ENCODE results near the gene SPAG9. TPM values are rescaled to one million over a fixed set of nuclear protein-coding genes. Genes with fewer than 3 reads are reported as not detected.

SPAG9 gene
- total RNA-seq, 1 experiment from 2014 or later = 130 TPM

- ChIA-PET POLR2A (no interaction called here), CTCF (interaction anchor here (0.6 kb wide), 1 partner anchor 58 kb away, joined by 3 read pairs; no protein-coding TSS in a partner anchor)
- intact Hi-C loops (cut with micrococcal nuclease; ENCODE audit: unreplicated experiment) = loop anchor here (5.0 kb wide), 1 partner anchor 37 kb away; no protein-coding TSS in a partner anchor
- no peak overlapping the region for H3K4me3 ChIP-seq (ENCODE audit: low read depth, low read length)
- H3K36me3 ChIP-seq (ENCODE audit: control insufficient read depth, insufficient read depth, low read length) = no peaks in the 10 kb centered on the region
- no peaks in the 10 kb centered on the region for H3K9me3 Mint-ChIP-seq (ENCODE audit: unreplicated experiment)
- TF ChIP-seq, protein P1, sequence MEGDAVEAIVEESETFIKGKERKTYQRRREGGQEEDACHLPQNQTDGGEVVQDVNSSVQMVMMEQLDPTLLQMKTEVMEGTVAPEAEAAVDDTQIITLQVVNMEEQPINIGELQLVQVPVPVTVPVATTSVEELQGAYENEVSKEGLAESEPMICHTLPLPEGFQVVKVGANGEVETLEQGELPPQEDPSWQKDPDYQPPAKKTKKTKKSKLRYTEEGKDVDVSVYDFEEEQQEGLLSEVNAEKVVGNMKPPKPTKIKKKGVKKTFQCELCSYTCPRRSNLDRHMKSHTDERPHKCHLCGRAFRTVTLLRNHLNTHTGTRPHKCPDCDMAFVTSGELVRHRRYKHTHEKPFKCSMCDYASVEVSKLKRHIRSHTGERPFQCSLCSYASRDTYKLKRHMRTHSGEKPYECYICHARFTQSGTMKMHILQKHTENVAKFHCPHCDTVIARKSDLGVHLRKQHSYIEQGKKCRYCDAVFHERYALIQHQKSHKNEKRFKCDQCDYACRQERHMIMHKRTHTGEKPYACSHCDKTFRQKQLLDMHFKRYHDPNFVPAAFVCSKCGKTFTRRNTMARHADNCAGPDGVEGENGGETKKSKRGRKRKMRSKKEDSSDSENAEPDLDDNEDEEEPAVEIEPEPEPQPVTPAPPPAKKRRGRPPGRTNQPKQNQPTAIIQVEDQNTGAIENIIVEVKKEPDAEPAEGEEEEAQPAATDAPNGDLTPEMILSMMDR (IDR thresholded peaks at IDR 0.05; ENCODE audit: insufficient read depth in 1 of 2, low read depth in 1 of 2, low read length in 1 of 2, severe bottlenecking in 1 of 2, unreplicated experiment in 1 of 2) = no peak
- no peaks in the 10 kb centered on the region for H3K9me3 ChIP-seq
- no peak for DNase-seq
- H3K27ac Mint-ChIP-seq (ENCODE audit: unreplicated experiment) = no peak overlapping the region
- no peak overlapping the region for H3K4me3 Mint-ChIP-seq (ENCODE audit: unreplicated experiment)
- H3K4me1 ChIP-seq = peaks cover 20% of the 10 kb centered on the region
- peaks cover 27% of the 10 kb centered on the region for H3K4me1 Mint-ChIP-seq (ENCODE audit: low read depth, unreplicated experiment)
- H3K27me3 ChIP-seq (replicated peaks; ENCODE audit: control insufficient read depth, insufficient read depth, low read length) = no peaks in the 10 kb centered on the region
- H3K27me3 Mint-ChIP-seq (ENCODE audit: insufficient read depth, unreplicated experiment) = no peaks in the 10 kb centered on the region
- BruUV-seq (replicated peaks) = no TSS peak
- peaks cover 24% of the 10 kb centered on the region for H3K36me3 Mint-ChIP-seq (ENCODE audit: insufficient read depth, unreplicated experiment)
Measured at GRCh38 chr17:51054748-51055147, 65.9 kb downstream of the SPAG9 start.

DNA sequence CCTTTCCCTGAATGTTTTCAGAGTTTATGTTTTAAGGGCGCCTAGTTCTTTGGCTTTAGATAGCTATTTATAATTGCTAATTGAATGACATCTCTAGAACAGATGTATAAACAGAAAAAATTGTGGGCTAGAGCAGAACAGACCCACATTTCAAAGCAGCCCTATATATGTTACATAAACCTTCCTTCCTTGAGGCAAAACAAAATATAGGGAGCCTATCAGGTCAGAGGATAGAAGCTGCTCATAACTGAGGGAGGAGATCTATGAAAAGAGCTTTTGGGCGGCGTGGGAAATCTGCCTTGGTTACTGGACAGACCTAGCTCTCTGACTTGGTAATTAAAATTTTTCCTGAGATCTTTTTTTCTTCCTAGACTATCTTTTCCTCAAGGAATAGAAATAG is 68.4 kb downstream of the SPAG9 start:
- Histone ChIP-seq H3K36me3 (ENCODE audit: control insufficient read depth, insufficient read depth, low read length) (no peaks in the 10 kb centered on the region), H3K9me3 (no peaks in the 10 kb centered on the region), H3K4me3 (ENCODE audit: low read depth, low read length) (no peak overlapping the region), H3K27me3 (replicated peaks; ENCODE audit: control insufficient read depth, insufficient read depth, low read length) (no peaks in the 10 kb centered on the region), H3K4me1 (peaks cover 10% of the 10 kb centered on the region)
- no peak overlapping the region for H3K27ac Mint-ChIP-seq (ENCODE audit: unreplicated experiment)
- DNase-seq = no peak
- ChIA-PET CTCF (no interaction called here), POLR2A (no interaction called here)
- H3K27me3 Mint-ChIP-seq (ENCODE audit: insufficient read depth, unreplicated experiment) = no peaks in the 10 kb centered on the region
- TF ChIP-seq, protein P1 (IDR thresholded peaks at IDR 0.05; ENCODE audit: insufficient read depth in 1 of 2, low read depth in 1 of 2, low read length in 1 of 2, severe bottlenecking in 1 of 2, unreplicated experiment in 1 of 2) = no peak
- H3K4me1 Mint-ChIP-seq (ENCODE audit: low read depth, unreplicated experiment) = peaks cover 14% of the 10 kb centered on the region
- TSS peak; percentile 20 for BruUV-seq (replicated peaks)
- peaks cover 13% of the 10 kb centered on the region for H3K36me3 Mint-ChIP-seq (ENCODE audit: insufficient read depth, unreplicated experiment)
- H3K9me3 Mint-ChIP-seq (ENCODE audit: unreplicated experiment) = no peaks in the 10 kb centered on the region
- intact Hi-C loops (cut with micrococcal nuclease; ENCODE audit: unreplicated experiment) = no loop called here
- no peak overlapping the region for H3K4me3 Mint-ChIP-seq (ENCODE audit: unreplicated experiment)

- H3K4me1 Mint-ChIP-seq (ENCODE audit: low read depth, unreplicated experiment) = peaks cover 6% of the 10 kb centered on the region
- no peaks in the 10 kb centered on the region for H3K9me3 ChIP-seq
- no peaks in the 10 kb centered on the region for H3K9me3 Mint-ChIP-seq (ENCODE audit: unreplicated experiment)
- ChIA-PET POLR2A (no interaction called here), CTCF (no interaction called here)
- 0 out of 2 replicates have a peak, but pooled peaks cover 6% of the 10 kb centered on the region for H3K4me1 ChIP-seq
- intact Hi-C loops (cut with micrococcal nuclease; ENCODE audit: unreplicated experiment) = no loop called here
- H3K27me3 Mint-ChIP-seq (ENCODE audit: insufficient read depth, unreplicated experiment) = no peaks in the 10 kb centered on the region
- BruUV-seq (replicated peaks) = no TSS peak
- no peak overlapping the region for H3K4me3 Mint-ChIP-seq (ENCODE audit: unreplicated experiment)
- TF ChIP-seq, protein P1 (IDR thresholded peaks at IDR 0.05; ENCODE audit: insufficient read depth in 1 of 2, low read depth in 1 of 2, low read length in 1 of 2, severe bottlenecking in 1 of 2, unreplicated experiment in 1 of 2) = no peak
- H3K27ac Mint-ChIP-seq (ENCODE audit: unreplicated experiment) = no peak overlapping the region
- peaks cover 13% of the 10 kb centered on the region for H3K36me3 Mint-ChIP-seq (ENCODE audit: insufficient read depth, unreplicated experiment)
- no peaks in the 10 kb centered on the region for H3K27me3 ChIP-seq (replicated peaks; ENCODE audit: control insufficient read depth, insufficient read depth, low read length)
- H3K4me3 ChIP-seq (ENCODE audit: low read depth, low read length) = no peak overlapping the region
- H3K36me3 ChIP-seq (ENCODE audit: control insufficient read depth, insufficient read depth, low read length) = no peaks in the 10 kb centered on the region
- DNase-seq = no peak
Measured at GRCh38 chr17:51050291-51051033, 70.2 kb downstream of the SPAG9 start.
